Measurements from ENCODE around the gene PDILT. TPM values are rescaled to one million over a fixed set of nuclear protein-coding genes. Genes with fewer than 3 reads are reported as not detected.

PDILT gene
- total RNA-seq, 1 donor from 2014 or later, result not detected

DNA sequence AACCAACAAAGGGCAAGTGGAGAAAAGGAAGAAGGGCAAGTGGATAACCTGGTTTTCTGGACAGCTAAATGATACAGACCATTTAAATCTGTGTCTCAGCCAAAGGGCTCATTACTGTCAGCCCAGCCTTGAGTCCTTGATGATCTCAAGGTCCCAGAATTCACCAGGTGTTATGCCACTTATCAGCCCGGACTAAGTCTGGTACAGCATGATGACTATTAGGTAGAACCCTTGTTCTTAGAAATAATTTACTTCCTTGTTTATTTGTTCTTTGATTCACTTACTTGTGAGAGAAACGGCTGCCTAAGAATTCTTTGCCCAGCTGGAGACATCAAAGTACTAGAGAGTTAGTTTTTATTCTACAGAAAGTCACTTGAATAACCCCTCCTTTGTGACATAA lies 3.5 kb downstream of the PDILT start:
- no peak overlapping the region for H3K27ac ChIP-seq
- intact Hi-C loops (cut with DNase I), result no loop called here
- TF ChIP-seq, protein P1, sequence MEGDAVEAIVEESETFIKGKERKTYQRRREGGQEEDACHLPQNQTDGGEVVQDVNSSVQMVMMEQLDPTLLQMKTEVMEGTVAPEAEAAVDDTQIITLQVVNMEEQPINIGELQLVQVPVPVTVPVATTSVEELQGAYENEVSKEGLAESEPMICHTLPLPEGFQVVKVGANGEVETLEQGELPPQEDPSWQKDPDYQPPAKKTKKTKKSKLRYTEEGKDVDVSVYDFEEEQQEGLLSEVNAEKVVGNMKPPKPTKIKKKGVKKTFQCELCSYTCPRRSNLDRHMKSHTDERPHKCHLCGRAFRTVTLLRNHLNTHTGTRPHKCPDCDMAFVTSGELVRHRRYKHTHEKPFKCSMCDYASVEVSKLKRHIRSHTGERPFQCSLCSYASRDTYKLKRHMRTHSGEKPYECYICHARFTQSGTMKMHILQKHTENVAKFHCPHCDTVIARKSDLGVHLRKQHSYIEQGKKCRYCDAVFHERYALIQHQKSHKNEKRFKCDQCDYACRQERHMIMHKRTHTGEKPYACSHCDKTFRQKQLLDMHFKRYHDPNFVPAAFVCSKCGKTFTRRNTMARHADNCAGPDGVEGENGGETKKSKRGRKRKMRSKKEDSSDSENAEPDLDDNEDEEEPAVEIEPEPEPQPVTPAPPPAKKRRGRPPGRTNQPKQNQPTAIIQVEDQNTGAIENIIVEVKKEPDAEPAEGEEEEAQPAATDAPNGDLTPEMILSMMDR (IDR thresholded peaks at IDR 0.05), result no peak
- TF ChIP-seq POLR2A (IDR thresholded peaks at IDR 0.05) (no peak), POLR2AphosphoS5 (IDR thresholded peaks at IDR 0.05; ENCODE audit: insufficient read depth in 1 of 2, low read depth in 1 of 2) (no peak)

DNA sequence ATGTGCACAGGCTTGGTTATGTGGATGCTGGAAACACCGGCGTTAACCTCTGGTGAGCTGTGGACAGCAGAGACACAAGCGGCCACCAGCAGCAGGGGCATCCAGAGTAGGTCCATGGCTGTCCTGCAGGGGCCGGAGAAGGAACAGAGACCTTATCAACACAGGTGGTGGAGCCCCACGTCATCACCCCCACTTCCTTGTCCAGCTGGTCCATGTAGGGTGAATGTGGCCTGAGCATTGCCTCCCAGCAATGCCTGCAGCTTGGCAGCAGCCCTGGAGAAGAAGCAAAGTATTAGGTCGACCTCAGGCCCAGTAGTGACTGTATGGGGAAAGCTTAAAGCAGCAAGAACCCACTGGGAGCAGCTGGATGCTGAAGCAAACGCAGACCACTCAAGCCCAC lies 5.4 kb downstream of the PDILT start:
- H3K9me3 ChIP-seq, result no peaks in the 10 kb centered on the region
- H3K27ac ChIP-seq, result no peak overlapping the region
- H3K36me3 ChIP-seq, result no peaks in the 10 kb centered on the region
- no peaks in the 10 kb centered on the region for H3K27me3 ChIP-seq
- no peak overlapping the region for H3K4me3 ChIP-seq
- H3K4me1 ChIP-seq, result peaks cover 3% of the 10 kb centered on the region
- intact Hi-C loops (cut with DNase I), result no loop called here
- no peak for DNase-seq (ENCODE audit: extremely low spot score in 2 of 2)
- TF ChIP-seq, protein P1 (IDR thresholded peaks at IDR 0.05), result no peak
- no peak for TF ChIP-seq POLR2AphosphoS5 (IDR thresholded peaks at IDR 0.05; ENCODE audit: insufficient read depth in 1 of 2, low read depth in 1 of 2)
- no peak for TF ChIP-seq POLR2A (IDR thresholded peaks at IDR 0.05)

More for the DNA sequence above, 3.5 kb downstream of the PDILT start:
- Histone ChIP-seq H3K27me3 (no peaks in the 10 kb centered on the region), H3K9me3 (no peaks in the 10 kb centered on the region), H3K36me3 (no peaks in the 10 kb centered on the region), H3K4me1 (no peaks in the 10 kb centered on the region), H3K4me3 (no peak overlapping the region)
- no peak for DNase-seq (ENCODE audit: extremely low spot score in 2 of 2)

DNA sequence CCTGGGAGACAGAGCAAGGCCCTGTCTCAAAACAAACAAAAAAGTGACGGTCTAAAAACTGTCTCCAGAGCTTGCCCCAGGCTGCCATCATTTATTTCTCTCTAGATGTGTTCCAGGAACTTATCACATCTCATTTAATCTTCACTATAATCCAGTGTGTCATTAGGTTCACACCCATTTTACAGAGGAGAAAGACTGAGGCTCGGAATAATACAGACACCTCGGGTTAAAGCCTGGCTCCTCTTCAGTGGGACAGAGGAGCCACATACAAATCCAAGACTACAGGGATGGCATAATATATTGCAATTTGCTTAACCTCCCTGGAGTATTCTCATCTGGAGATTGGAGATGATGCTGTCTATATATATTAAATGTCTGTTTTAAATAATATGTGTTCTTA lies 5.9 kb downstream of the PDILT start:
- Histone ChIP-seq H3K4me1 (peaks cover 9% of the 10 kb centered on the region), H3K36me3 (no peaks in the 10 kb centered on the region), H3K27me3 (no peaks in the 10 kb centered on the region), H3K9me3 (no peaks in the 10 kb centered on the region), H3K27ac (no peak overlapping the region), H3K4me3 (no peak overlapping the region)
- no peak for DNase-seq (ENCODE audit: extremely low spot score in 2 of 2)
- TF ChIP-seq, protein P1 (IDR thresholded peaks at IDR 0.05), result no peak
- TF ChIP-seq POLR2AphosphoS5 (IDR thresholded peaks at IDR 0.05; ENCODE audit: insufficient read depth in 1 of 2, low read depth in 1 of 2) (no peak), POLR2A (IDR thresholded peaks at IDR 0.05) (no peak)
- intact Hi-C loops (cut with DNase I), result no loop called here

DNA sequence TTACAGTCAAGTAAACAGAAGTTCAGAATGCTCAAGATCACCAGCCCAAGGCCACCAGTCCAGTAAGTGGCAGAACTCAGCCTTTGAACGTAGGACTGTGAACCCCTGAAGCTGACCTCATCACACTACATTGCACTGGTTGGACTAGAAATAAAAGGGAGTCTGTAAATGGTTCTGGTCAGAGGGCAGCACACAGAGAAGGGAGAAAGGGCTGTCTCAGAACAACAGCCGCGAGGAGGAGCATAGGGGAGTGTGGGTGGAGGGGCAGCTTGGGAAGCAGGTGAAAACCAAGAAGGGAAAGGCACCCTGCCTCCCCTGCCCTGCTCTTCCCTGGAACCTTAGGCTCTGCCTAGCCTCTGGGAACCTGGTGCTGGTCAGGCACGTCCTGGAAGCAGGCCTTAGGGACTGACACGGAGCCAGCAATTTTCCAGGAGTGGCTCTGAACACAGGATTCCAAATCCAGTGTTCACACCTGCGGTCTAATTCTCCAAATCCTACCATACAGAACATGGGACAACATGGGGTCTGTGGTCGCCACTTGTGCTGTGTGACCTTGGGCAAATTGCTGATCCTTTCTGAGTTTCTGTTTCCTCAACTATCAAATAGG lies 7.0 kb downstream of the PDILT start:
- TF ChIP-seq POLR2AphosphoS5 (IDR thresholded peaks at IDR 0.05; ENCODE audit: insufficient read depth in 1 of 2, low read depth in 1 of 2) (no peak), POLR2A (IDR thresholded peaks at IDR 0.05) (no peak)
- TF ChIP-seq, protein P1 (IDR thresholded peaks at IDR 0.05), result no peak
- Histone ChIP-seq H3K36me3 (no peaks in the 10 kb centered on the region), H3K4me1 (peaks cover 12% of the 10 kb centered on the region), H3K27me3 (no peaks in the 10 kb centered on the region), H3K27ac (no peak overlapping the region), H3K4me3 (no peak overlapping the region), H3K9me3 (no peaks in the 10 kb centered on the region)
- intact Hi-C loops (cut with DNase I), result no loop called here
- no peak for DNase-seq (ENCODE audit: extremely low spot score in 2 of 2)

DNA sequence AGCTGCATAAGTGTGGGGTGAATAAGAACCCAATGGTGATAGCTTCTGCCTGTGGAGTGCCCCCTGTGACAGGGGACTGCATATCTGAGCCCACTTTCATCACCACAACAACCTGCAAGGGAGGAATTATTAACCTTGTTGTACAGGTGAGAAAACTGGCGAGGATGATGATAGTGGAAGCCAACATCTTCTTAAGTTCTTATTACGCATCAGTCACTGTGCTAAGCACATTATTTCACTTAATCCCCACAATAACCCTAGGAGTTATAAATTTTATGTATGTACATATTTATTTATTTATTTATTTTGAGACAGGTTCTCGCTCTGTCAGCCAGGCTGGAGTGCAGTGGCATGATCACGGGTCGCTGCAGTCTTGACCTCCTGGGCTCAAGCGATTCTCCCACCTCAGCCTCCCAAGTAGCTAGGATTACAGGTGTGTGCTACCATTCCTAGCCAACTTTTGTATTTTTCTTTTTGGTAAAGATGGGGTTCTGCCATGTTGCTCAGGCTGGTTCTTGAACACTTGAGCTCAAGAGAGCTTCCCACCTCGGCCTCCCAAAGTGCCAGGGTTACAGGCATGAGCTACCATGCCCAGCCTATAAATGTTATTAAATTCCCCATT lies 7.6 kb downstream of the PDILT start:
- Histone ChIP-seq H3K27me3 (no peaks in the 10 kb centered on the region), H3K36me3 (no peaks in the 10 kb centered on the region), H3K4me3 (no peak overlapping the region), H3K4me1 (peaks cover 12% of the 10 kb centered on the region), H3K9me3 (no peaks in the 10 kb centered on the region), H3K27ac (no peak overlapping the region)
- TF ChIP-seq POLR2AphosphoS5 (IDR thresholded peaks at IDR 0.05; ENCODE audit: insufficient read depth in 1 of 2, low read depth in 1 of 2) (no peak), POLR2A (IDR thresholded peaks at IDR 0.05) (no peak)
- TF ChIP-seq, protein P1 (IDR thresholded peaks at IDR 0.05), result no peak
- intact Hi-C loops (cut with DNase I), result no loop called here
- DNase-seq (ENCODE audit: extremely low spot score in 2 of 2), result no peak
